Non-pigmented ciliary epithelial cell (primary cell): ENCODE measurements around the gene RAB3GAP1.
A peak's percentile ranks its signal among the peaks of the same experiment; 100 is the strongest.
"Not testable (repeated sequence)": the region's sequence is repeated elsewhere in the genome, so short reads cannot be mapped to it uniquely, and the experiment has no call there.

ENCODE experiments used
- DNase-seq: peaks from one replicate; pipeline ENCODE4 v3.0.0-alpha.2; 2010; ENCODE audit warnings: low read depth

RAB3GAP1 gene

DNA sequence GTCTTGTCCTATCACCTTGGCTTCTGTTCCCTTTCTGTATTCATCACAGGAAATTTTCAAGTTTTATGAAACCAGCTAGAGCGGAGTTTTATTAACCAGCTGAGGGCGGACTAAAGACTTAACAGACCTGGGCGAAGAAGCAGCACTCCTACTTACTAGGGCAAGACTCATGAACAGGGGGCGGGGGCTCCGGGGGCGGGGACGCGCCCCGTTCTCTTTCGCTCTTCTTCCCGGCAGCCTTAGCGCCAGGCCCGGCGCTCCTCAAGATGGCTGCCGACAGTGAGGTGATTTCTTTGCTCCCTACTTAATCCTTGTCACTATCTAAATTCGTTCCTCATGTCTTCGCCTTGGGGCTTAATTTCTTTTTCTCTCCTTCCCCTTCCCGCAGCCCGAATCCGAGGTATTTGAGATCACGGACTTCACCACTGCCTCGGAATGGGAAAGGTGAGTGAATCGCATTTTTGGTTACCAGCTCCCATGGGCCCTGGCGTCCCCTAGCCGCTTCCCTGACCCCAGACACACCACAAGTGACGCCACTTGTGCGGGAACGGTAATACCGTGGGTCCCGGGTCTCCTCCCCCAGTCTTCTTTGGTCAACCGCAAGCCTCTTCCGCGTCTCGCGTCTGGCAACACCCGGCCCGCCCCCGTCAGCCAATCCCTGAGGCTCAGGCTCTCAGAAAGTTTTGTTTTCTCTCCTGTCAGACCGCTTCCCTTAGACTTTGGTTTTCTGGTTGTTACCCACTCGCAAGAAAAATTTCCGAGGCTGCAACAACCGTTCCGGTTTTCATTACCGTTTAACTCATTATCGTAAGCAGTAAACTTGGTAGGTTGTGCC is at the start of gene RAB3GAP1:
Gene RAB3GAP1 (plus strand): TSS at position 251 of the 835 bp plus-strand sequence. CDS start 16 bp downstream, at position 267.
- DNase-seq = peak; percentile 58

DNA sequence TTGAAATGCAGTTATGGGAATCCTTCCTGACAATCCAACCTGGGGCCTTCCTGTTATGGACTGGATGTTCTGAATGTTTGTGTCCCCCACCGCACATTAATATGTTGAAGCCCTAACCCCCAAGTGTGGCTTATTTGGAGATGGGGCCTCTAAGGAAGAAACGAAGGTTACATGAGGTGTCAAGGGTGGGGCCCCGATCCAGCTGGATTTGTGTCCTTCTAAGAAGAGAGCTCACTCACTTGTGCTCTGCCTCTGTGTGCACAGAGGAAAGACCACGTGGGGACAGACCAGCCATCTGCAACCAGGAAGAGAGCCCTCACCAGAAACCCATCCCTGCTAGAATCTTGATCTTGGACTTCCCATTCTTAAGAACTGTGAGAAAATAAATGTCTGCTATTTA is 49.3 kb upstream of the RAB3GAP1 start:
- DNase-seq = no peak

GRCh38 chr2:135004005-135004746 is 47.9 kb upstream of the RAB3GAP1 start:
- peak; percentile 18 for DNase-seq

DNA sequence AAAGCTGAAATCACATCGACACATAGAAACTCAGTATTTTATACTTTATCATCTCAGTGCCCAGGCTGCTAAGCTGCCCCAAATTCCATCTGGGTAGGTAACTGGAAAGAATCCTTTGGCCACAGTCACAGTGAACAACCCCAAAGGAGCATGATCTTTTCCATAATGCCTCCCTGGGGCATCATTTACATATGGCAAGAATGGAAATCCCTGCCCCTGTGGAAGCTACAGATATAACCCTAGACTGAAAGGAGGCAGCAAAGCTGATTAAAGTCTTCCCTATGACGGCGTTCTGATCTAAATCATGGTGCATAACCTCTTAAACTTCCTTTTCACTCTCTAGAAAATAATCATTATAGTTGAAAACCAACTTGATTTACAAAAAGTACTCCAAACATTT is 46.3 kb upstream of the RAB3GAP1 start:
- DNase-seq = no peak

- DNase-seq = no peak
Observed at GRCh38 chr2:135009339-135009738, 42.8 kb upstream of the RAB3GAP1 start.

DNA sequence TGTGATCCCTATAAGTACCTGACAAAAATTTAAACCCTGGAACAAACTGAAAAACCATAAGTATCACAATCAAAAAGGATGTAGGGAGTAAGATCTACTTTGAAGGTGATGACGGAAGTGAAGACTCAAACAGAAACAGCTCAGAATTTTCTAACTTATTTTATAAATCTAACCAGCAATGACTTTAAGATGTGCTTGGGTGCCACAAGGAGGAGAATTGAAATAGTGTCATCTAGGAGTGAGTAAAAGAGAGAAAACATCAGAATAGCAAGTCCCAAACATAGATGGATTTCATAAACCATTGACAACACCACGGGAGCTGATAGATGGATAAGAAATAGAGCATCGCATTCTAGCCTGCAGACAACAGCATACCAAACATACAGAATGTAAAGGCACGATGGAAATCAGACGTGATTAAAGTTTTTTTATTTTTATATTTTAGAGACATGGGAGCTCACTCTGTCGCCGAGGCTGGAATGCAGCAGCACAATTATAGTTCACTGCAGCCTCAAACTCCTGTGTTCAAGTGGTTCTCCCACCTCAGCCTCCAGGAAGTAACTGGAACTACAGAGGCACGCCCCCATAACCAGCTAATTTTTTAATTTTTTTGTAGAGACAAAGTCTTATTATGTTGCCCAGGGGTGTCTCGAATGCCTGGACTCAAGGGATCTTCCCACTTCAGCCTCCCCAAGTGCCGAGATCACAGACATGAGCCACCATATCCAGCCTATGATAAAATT is 41.7 kb upstream of the RAB3GAP1 start:
- no peak for DNase-seq

GRCh38 chr2:135011633-135012032 is 40.5 kb upstream of the RAB3GAP1 start:
- DNase-seq = no peak

GRCh38 chr2:135021618-135022017 is 30.5 kb upstream of the RAB3GAP1 start:
- DNase-seq = no peak

- no peak for DNase-seq
Observed at GRCh38 chr2:135022952-135023880, 28.9 kb upstream of the RAB3GAP1 start.

- no peak for DNase-seq
Observed at GRCh38 chr2:135023886-135024485, 28.1 kb upstream of the RAB3GAP1 start.

- DNase-seq = no peak
Observed at GRCh38 chr2:135029481-135030134, 22.5 kb upstream of the RAB3GAP1 start.

DNA sequence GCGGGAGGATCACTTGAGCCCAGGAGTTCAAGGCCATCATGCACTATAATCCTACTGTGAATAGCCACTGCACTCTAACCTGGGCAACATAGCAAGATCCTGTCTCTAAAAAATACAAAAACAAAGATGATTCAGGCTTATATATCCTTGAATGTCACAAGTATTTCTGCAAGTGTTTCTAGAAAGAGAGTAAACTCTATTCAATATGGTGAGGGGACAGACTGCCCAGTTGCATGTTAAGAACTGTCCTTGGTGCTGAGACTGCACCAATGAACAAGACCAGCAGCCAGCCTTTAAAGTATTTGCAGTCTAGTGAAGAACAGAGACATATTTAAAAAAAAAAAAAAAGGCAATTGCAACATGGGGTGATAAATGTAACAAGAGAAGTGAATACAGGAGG is 21.3 kb upstream of the RAB3GAP1 start:
- DNase-seq = no peak

DNA sequence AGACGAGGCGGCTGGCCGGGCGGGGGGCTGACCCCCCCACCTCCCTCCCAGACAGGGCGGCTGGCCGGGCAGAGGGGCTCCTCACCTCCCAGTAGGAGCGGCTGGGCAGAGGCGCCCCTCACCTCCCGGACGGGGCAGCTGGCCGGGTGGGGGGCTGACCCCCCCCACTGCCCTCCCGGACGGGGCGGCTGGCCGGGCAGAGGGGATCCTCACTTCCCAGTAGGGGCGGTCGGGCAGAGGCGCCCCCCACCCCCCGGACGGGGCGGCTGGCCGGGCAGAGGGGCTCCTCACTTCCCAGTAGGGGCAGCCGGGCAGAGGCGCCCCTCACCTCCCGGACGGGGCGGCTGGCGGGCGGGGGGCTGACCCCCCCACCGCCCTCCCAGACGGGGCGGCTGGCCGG is 18.9 kb upstream of the RAB3GAP1 start:
- DNase-seq = not testable (repeated sequence)

GRCh38 chr2:135037831-135038230 is 14.3 kb upstream of the RAB3GAP1 start:
- DNase-seq = no peak

- DNase-seq = no peak
Observed at GRCh38 chr2:135043345-135043744, 8.7 kb upstream of the RAB3GAP1 start.

- DNase-seq = no peak
Observed at GRCh38 chr2:135047300-135047699, 4.8 kb upstream of the RAB3GAP1 start, which contains the start of gene MAP3K19. Gene MAP3K19, minus strand, starts transcription at chr2:135047447. Its CDS starts 22,800 bp downstream, at chr2:135024647.

- DNase-seq = no peak
Observed at GRCh38 chr2:135048122-135048521, 4.0 kb upstream of the RAB3GAP1 start.

DNA sequence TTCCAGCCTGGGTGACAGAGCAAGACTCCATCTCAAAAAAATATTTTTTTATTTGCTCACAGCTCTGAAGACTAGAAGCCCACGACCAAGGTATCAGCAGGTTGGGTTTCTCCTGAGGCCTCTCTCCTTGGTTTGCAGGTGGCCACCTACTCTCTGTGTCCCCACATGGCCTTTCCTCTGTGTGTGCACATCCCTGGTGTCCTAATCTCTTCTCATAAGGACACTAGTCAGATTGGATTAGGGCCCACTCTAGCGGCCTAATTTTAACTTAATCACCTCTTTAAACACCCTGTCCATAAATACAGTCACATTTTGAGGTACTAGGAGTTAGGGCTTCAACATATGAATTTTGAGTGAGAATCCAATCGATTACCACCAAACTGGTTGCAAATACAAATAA is 2.0 kb upstream of the RAB3GAP1 start:
- no peak for DNase-seq

- DNase-seq = no peak
Observed at GRCh38 chr2:135050684-135051083, 1.4 kb upstream of the RAB3GAP1 start.

- DNase-seq = no peak
Observed at GRCh38 chr2:135052997-135053474, 944 bp downstream of the RAB3GAP1 start.
